Fibroblast of villous mesenchyme (primary cell): ENCODE data around the gene ATP2B2. TPM values are rescaled to one million over a fixed set of nuclear protein-coding genes. Genes with fewer than 3 reads are reported as not detected.

Experiments
- DNase-seq: peaks from one replicate; pipeline ENCODE4 v3.0.0-alpha.2; 2010; ENCODE audit warnings: low read depth
- H3K4me3 ChIP-seq: 2 replicates; pipeline ENCODE4 v1.5.1; 2011; ENCODE audit warnings: low read depth, mild to moderate bottlenecking, low read length
- CTCF ChIP-seq: IDR thresholded peaks from 2 replicates; pipeline ENCODE4 v1.5.1; 2012; ENCODE audit warnings: low read depth, mild to moderate bottlenecking, low read length; ENCODE audit not compliant: insufficient read depth
- total RNA-seq: library from RNA; depleted of rRNA; stranded (reverse); fragments of >200 nt; gene quantifications from 2 replicates; pipeline ENCODE4 v1.2.3, GENCODE V29; 2012

Gene ATP2B2
- total RNA-seq, 1 donor = not detected

DNA sequence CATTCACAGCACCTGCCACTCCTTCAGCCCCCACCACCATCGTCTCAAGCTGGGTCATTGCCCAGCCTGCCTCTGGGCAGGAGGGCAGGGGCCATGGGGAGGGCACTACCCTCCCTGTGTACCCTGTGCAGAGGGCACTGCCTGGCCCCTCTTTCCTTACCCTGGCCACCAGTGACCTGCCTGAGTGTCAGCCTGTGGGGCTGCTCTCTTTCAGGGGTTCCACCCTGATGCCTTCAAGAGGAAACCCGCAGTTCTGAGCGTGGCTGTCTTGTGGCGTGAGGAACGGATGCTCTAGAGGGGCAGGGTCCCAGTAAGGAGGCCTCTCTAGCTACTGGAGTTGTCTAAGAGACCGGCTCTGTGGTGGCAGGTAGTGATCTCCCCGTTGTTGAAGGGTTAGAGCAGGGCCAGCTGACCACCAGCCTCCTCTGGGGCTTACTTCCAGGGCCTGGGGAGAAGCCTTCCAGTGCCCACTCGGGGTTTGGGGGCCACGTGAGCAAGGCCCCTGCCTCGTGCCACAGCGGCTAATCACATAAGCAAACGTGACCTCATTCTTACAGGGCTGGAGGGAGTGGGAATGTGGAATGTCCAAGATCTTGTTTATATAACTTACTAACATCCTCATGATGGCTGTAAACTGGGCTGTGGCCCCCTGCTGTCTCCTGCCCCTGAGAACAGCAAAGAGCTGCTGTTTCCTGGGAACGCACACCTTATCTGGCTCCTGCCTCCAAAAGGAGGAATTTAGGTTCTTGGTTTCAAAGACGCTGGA lies 153.1 kb downstream of the ATP2B2 start:
- DNase-seq = peak; percentile 93
- no peak for TF ChIP-seq CTCF
- H3K4me3 ChIP-seq = no peak overlapping the region

DNA sequence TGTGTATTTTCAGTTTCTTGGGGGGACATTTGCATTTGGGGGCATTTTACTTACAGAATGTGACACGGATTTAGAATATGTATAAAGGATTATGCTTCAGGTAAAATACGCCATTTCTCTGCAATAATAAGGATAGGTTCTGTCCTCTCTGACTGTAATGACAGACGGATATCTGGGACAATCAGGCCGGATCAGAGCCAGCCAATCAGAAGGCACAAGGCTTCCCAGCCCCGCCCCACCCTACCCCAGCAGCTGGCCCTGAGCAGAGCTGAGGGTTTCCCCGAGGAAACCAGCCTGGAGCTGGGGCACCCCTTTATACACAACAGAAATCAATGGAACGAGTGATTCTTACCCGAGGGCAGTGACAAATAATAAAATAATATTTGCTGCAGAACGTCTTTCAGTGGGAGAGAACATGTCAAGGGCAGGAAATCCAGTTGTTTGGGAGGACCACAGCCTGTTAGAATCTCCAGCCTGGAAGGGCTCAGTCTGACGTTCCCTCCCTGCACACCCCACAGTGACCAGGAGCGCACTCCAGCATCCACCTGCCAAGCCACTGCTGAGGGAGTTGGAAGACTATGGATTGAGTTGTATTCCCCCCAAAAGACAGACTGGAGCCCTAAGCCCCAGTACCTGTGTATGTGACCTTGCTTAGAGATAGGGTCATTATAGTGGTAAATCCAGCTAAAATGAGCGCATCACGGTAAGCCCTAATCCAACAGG lies 154.2 kb downstream of the ATP2B2 start:
- no peak overlapping the region for H3K4me3 ChIP-seq
- no peak for DNase-seq
- no peak for TF ChIP-seq CTCF

GRCh38 chr3:10350324-10350985 lies 154.9 kb downstream of the ATP2B2 start:
- no peak for DNase-seq
- no peak for TF ChIP-seq CTCF
- H3K4me3 ChIP-seq = no peak overlapping the region

GRCh38 chr3:10349801-10350200 lies 155.6 kb downstream of the ATP2B2 start:
- no peak overlapping the region for H3K4me3 ChIP-seq
- no peak for TF ChIP-seq CTCF
- no peak for DNase-seq

DNA sequence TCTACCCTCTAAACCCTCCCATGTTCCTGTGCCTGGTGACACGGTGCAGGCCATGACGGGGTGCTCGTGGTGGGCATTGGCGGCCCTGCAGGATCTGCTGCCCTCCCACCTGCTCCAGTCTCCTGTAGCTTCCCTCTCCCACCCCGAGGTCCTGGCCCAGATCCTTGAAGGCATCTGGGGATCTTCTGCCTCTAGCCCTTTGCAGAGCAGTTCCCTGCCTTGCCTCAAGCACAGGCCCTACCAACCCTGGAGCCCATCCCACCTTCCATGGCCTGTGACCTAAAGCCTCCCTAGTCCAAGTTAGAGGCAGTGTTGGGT lies 157.0 kb downstream of the ATP2B2 start:
- no peak overlapping the region for H3K4me3 ChIP-seq
- no peak for DNase-seq
- no peak for TF ChIP-seq CTCF

DNA sequence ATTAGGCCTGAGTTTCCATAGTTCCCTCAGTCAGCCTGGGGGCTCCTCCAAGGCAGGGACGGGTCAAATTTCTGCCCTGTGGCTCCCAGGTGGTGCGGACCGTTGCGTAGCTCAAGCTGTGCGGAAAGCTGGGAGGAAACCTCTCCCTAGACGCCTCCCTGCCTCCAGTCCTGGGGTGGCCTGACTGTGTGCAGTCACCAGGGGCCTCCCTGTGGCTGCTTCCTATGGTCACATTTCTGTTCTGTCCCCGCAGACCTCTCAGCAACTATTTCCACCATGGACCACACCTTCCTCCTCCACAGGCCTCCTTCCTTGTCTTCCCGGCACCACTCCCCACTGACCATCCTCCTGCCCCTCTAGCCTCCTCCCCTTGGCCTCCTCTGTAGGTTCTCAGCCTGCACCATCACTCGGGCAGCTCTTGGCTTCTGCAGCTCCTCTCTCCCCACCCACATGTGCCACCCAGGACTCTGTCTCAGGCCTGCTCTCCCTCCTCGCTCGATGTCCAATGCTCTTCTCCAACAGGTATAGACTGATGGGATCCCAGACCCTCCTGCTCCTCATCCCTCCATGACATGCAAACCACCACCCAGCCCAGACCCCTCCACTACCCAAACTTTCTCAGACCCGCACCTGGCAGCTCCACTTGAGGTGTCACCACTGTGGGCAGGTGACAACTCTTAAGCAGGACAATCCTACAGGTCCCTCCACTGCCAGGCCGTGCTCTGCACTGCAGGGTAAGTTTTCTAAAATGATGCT lies 157.6 kb downstream of the ATP2B2 start:
- no peak for TF ChIP-seq CTCF
- DNase-seq = no peak
- H3K4me3 ChIP-seq = no peak overlapping the region
